Neural progenitor cell (in vitro differentiated cells): ENCODE measurements around the gene ERAP2.

Experiments
- CTCF ChIP-seq: fragments of 200-600 bp; sonication (generic); IDR thresholded peaks from 2 replicates; pipeline ENCODE4 v1.5.1; 2017; ENCODE audit warnings: antibody characterized with exemption, mild to moderate bottlenecking
- EZH2 ChIP-seq: fragments of 200-600 bp; sonication (generic); IDR thresholded peaks from 2 replicates; pipeline ENCODE4 v1.6.1; 2017; ENCODE audit warnings: antibody characterized with exemption, mild to moderate bottlenecking, moderate library complexity
- EZH2phosphoT487 ChIP-seq: fragments of 200-600 bp; sonication (generic); IDR thresholded peaks from 2 replicates; pipeline ENCODE4 v1.6.1; 2017; ENCODE audit warnings: antibody characterized with exemption

- TF ChIP-seq CTCF = no peak
- no peak for TF ChIP-seq EZH2phosphoT487
- TF ChIP-seq EZH2 = no peak
Measured at GRCh38 chr5:96962540-96962991, 86.3 kb downstream of the ERAP2 start.
